AG04450 (cell line): ENCODE measurements around the gene SCUBE1. TPM values are rescaled to one million over a fixed set of nuclear protein-coding genes. Genes with fewer than 3 reads are reported as not detected.

ENCODE experiments used
- CTCF ChIA-PET: fragments of 300-600, 350-600 bp; formaldehyde crosslinking; extraction: SDS; loops from one replicate; lab custom pipeline; 2022; ENCODE audit warnings: antibody characterized with exemption, inconsistent platforms; lab: Charles Lee
- POLR2A ChIA-PET: fragments of 350-600 bp; formaldehyde crosslinking; extraction: SDS; loops from one replicate; lab custom pipeline; 2021; ENCODE audit warnings: antibody characterized with exemption, inconsistent platforms; lab: Yijun Ruan, JAX
- DNase-seq: peaks from one replicate; pipeline ENCODE4 v3.0.0-alpha.2; 2011; ENCODE audit warnings: low read depth, low spot score
- H3K27ac ChIP-seq: one replicate; pipeline ENCODE4 v1.5.1; 2012; ENCODE audit warnings: low read depth, low read length, control low read depth
- H3K27me3 ChIP-seq: one replicate; pipeline ENCODE4 v1.6.0; 2012; ENCODE audit warnings: low read length; ENCODE audit not compliant: control insufficient read depth, insufficient read depth
- H3K4me3 ChIP-seq: 2 replicates; pipeline ENCODE4 v1.5.1; 2011; ENCODE audit warnings: mild to moderate bottlenecking, low read depth, low read length, control low read depth
- H3K9me3 ChIP-seq: 2 replicates; pipeline ENCODE4 v1.5.1; 2012; ENCODE audit warnings: low read length; ENCODE audit not compliant: control insufficient read depth, insufficient read depth
- polyA plus RNA-seq: library from polyadenylated mRNA; depleted of rRNA; stranded (reverse); fragments of >200 nt; gene quantifications from 2 replicates; pipeline ENCODE4 v1.2.3, GENCODE V29; 2011
- TF ChIP-seq, protein P1 (sequence below): IDR thresholded peaks from 2 replicates; pipeline ENCODE4 v1.5.1; 2011; ENCODE audit warnings: low read depth, low read length, control low read depth, inconsistent platforms

The SCUBE1 gene
- polyA plus RNA-seq, 1 experiment, result not detected

DNA sequence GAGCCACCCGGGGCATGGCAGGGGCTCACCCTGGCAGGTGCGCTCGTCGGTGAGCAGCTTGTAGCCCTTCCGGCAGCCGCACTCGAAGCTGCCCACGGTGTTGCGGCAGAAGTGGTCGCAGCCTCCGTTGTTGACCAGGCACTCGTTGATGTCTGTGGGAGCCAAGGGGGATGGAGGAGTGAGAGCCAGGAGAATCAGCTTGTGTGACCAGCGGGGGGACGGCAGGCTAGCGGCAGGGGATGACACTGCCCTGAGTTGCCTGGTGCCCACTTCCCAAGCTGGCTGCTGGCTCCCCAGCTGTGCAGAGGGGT lies 111.5 kb downstream of the SCUBE1 start:
- Histone ChIP-seq H3K27ac (no peak overlapping the region), H3K4me3 (no peak overlapping the region), H3K9me3 (no peaks in the 10 kb centered on the region; the same call in 1 of the 2 replicates), H3K27me3 (peaks cover 38% of the 10 kb centered on the region)
- no peak for DNase-seq
- TF ChIP-seq, protein P1, sequence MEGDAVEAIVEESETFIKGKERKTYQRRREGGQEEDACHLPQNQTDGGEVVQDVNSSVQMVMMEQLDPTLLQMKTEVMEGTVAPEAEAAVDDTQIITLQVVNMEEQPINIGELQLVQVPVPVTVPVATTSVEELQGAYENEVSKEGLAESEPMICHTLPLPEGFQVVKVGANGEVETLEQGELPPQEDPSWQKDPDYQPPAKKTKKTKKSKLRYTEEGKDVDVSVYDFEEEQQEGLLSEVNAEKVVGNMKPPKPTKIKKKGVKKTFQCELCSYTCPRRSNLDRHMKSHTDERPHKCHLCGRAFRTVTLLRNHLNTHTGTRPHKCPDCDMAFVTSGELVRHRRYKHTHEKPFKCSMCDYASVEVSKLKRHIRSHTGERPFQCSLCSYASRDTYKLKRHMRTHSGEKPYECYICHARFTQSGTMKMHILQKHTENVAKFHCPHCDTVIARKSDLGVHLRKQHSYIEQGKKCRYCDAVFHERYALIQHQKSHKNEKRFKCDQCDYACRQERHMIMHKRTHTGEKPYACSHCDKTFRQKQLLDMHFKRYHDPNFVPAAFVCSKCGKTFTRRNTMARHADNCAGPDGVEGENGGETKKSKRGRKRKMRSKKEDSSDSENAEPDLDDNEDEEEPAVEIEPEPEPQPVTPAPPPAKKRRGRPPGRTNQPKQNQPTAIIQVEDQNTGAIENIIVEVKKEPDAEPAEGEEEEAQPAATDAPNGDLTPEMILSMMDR, result no peak
- ChIA-PET CTCF (interaction anchor here (0.6 to 2.3 kb wide), 24 partner anchors 9 to 646 kb away, joined by 3 to 31 read pairs (median 3); partner anchors contain the start of gene EFCAB6), POLR2A (no interaction called here)

DNA sequence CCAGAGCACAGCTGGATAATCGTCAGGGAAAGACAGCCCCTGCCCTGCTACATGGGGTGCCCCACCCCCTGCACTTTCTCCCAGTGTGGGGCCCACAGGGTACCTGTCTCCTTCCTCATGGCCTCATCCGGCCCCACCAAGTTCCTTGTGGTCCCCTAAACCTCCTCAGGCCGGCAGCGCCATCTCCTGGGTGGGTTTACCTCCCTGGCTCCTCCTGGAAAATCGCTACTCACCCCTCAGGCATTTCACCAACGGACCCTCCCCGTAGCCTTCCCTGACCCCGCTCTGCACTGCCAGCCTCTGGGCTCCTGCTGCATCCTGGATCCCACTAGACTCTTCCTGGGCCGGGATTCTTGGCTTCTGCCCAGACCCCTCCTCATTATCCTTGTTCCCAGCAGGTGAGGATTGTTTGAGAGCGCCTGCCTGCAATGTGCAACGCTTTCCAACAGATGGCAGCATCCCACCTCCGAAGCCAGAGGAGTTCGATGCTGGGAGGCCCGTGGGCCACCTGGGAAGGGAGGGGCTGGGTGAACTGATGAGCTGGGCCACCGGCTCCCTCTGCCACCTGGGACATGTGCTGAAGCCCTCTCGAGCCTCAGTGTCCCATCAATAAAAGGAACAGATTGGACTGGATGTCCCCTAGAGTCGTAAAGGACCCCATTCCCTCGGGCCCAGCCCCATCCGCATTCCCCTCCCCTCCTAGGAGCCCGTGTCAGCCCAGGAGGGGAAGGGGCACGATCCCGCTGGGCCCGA lies 112.0 kb downstream of the SCUBE1 start:
- ChIA-PET CTCF (interaction anchor here (0.6 to 2.3 kb wide), 24 partner anchors 10 to 647 kb away, joined by 3 to 31 read pairs (median 3); partner anchors contain the start of gene EFCAB6), POLR2A (no interaction called here)
- TF ChIP-seq, protein P1, result peak; percentile 88
- Histone ChIP-seq H3K27ac (no peak overlapping the region), H3K4me3 (no peak overlapping the region), H3K27me3 (peaks cover 36% of the 10 kb centered on the region), H3K9me3 (no peaks in the 10 kb centered on the region; the same call in 1 of the 2 replicates)
- DNase-seq, result no peak

DNA sequence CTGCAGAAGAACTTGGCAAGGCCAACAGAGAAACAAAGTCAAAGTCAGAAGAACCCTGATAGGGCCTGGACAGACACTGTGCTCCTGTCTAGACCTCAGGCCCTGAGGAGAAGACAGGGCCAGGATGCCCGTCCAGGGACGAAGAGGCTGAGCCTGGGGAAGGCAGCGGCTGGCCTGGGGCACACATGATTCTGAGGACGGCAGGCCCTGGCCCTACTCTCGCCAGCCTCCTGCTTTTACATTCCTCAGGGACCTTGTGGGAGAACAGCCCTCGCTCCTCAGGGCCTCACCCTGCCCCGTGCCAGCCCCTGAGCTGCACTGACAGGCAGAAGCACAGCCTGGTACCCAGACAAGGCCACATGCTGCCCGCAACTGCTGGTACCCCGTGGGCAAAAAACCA lies 112.6 kb downstream of the SCUBE1 start:
- H3K27me3 ChIP-seq, result peaks cover 30% of the 10 kb centered on the region

DNA sequence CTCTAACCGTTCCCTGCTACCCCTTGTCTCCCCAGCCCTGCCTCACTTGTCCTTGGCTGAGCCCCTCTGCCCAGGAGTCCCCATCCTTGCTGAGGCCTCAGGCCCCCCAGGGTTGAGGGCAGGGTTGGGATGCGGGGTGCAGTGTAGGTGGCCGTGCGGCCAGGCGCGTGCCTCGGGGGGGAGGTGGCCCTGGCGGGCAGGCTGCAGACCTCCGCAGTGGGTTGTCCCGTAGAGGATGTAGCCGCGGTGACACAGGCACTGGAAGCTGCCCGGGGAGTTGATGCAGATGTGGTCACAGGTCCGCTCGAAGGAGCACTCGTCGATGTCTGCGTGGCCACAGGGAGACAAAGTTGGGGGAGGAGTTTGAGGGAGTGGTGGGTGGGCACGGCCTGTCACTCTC lies 114.3 kb downstream of the SCUBE1 start:
- H3K9me3 ChIP-seq, result no peaks in the 10 kb centered on the region; the same call in 1 of the 2 replicates
- H3K4me3 ChIP-seq, result no peak overlapping the region
- H3K27ac ChIP-seq, result no peak overlapping the region
- DNase-seq, result no peak
- peaks cover 30% of the 10 kb centered on the region for H3K27me3 ChIP-seq
- ChIA-PET POLR2A (interaction anchor here (0.7 kb wide), 1 partner anchor 8 kb away, joined by 6 read pairs; no protein-coding TSS in a partner anchor), CTCF (interaction anchor here (1.1 to 2.7 kb wide), 6 partner anchors 44 to 160 kb away, joined by 4 to 8 read pairs (median 4); no protein-coding TSS in a partner anchor)
- TF ChIP-seq, protein P1, result no peak

More for the DNA sequence above, 112.6 kb downstream of the SCUBE1 start:
- Histone ChIP-seq H3K27ac (no peak overlapping the region), H3K4me3 (no peak overlapping the region), H3K9me3 (no peaks in the 10 kb centered on the region; the same call in 1 of the 2 replicates)
- DNase-seq, result no peak
- POLR2A ChIA-PET, result no interaction called here
- TF ChIP-seq, protein P1, result no peak
- CTCF ChIA-PET, result interaction anchor here (1.5 to 1.8 kb wide), 2 partner anchors 34 to 43 kb away, joined by 3 to 14 read pairs; no protein-coding TSS in a partner anchor

DNA sequence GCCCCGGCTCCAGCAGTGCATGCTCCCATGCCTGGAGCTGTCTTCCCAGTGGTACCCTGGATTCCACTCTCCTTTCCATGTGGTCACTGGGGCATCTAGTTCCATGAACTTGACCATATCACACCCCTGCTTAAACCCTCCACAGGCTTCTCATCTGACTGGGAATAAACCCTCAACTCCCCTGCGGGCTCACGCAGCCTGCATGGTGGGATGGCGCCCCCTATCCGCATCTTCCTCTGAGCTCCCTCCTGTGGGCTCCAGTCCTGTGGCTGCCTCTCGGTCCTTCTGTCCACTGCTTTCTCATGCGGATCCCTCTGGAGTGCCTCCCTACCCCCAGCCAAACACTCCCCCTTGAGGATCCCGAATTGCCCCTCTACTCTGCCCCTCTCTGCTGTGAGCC lies 114.8 kb downstream of the SCUBE1 start:
- POLR2A ChIA-PET, result interaction anchor here (0.7 kb wide), 1 partner anchor 8 kb away, joined by 6 read pairs; no protein-coding TSS in a partner anchor
- Histone ChIP-seq H3K27ac (no peak overlapping the region), H3K4me3 (no peak overlapping the region), H3K9me3 (no peaks in the 10 kb centered on the region; the same call in 1 of the 2 replicates), H3K27me3 (peaks cover 29% of the 10 kb centered on the region)
- CTCF ChIA-PET, result interaction anchor here (1.0 to 2.7 kb wide), 5 partner anchors 45 to 161 kb away, joined by 3 to 8 read pairs (median 5); no protein-coding TSS in a partner anchor
- DNase-seq, result no peak
- TF ChIP-seq, protein P1, result peak; percentile 30; the same call in 1 of the 2 replicates
